H1 (cell line): ENCODE measurements around the gene RHOC. TPM values are rescaled to one million over a fixed set of nuclear protein-coding genes. Genes with fewer than 3 reads are reported as not detected.

Experiments used
- CHD7 ChIP-seq: fragments of 300-600 bp; sonication (generic); IDR thresholded peaks from 2 replicates; pipeline ENCODE4 v1.7.1; 2012; ENCODE audit warnings: low read length, moderate library complexity, mild to moderate bottlenecking, inconsistent platforms; ENCODE audit not compliant: insufficient replicate concordance
- E2F6 ChIP-seq: IDR thresholded peaks from 2 replicates; pipeline ENCODE4 v1.6.1; 2012; ENCODE audit warnings: inconsistent platforms
- PHF8 ChIP-seq: fragments of 200-600 bp; sonication (generic); conservative IDR thresholded peaks from 2 replicates; pipeline ENCODE4 v1.7.1; 2012; ENCODE audit warnings: low read depth, mild to moderate bottlenecking, inconsistent platforms, low read length, moderate library complexity
- RFX5 ChIP-seq: IDR thresholded peaks from 2 replicates; pipeline ENCODE4 v1.6.1; 2011; ENCODE audit warnings: low read depth, low read length, improper control_type of control experiment, borderline replicate concordance
- SIRT6 ChIP-seq: IDR thresholded peaks from one replicate; pipeline ENCODE4 v1.7.1; 2012; ENCODE audit warnings: low read length, inconsistent platforms
- ZNF274 ChIP-seq: IDR thresholded peaks from 2 replicates; pipeline ENCODE4 v1.7.0; 2012; ENCODE audit warnings: low read length, borderline replicate concordance; ENCODE audit errors: extremely low read depth
- polyA plus RNA-seq, 7 experiments: library from polyadenylated mRNA; depleted of rRNA in 3 of 7; stranded (reverse) in 5 of 7; unstranded in 2 of 7; fragments of >200 nt in 5 of 7; fragments of 200-250 nt in 2 of 7; gene quantifications; 1 replicate in 5 of 7; 2 replicates in 1 of 7; 4 replicates in 1 of 7; pipeline versions ENCODE4 v1.2.1 to v1.2.3, GENCODE V29; 2011 to 2013; ENCODE audit warnings: missing spikeins in 2 of 7, mixed read lengths in 2 of 7
- total RNA-seq: library from RNA; stranded (reverse); fragmentation: NEBNext Ultra II Directional; extraction: Animal tissue kit (Norgen Biotek cat#: 25700); gene quantifications from 2 replicates; pipeline ENCODE4 v1.2.1, GENCODE V29; 2021

RHOC gene
- total and polyA plus RNA-seq, 2 of the 8 experiments (the other 6 are each of a cell fraction or from before 2014, with no cell fraction given) = 53.6 to 97.5 TPM

- TF ChIP-seq CHD7 (no peak), PHF8 (no peak), ZNF274 (no peak), SIRT6 (no peak), RFX5 (no peak), E2F6 (peak; percentile 3; the same call in 1 of the 2 replicates)
These were observed 15.9 kb upstream of the RHOC start (continued) for GRCh38 chr1:112722601-112723510.
